PC-9 (cell line): Measurements from ENCODE around the gene PKP2.

Experiments used
- EZH2 ChIP-seq: fragments of 200-600 bp; sonication (generic); IDR thresholded peaks from 2 replicates; pipeline ENCODE4 v1.8.0; 2017; ENCODE audit warnings: antibody characterized with exemption, low read depth
- TF ChIP-seq, protein P1 (sequence below): fragments of 200-600 bp; sonication (generic); conservative IDR thresholded peaks from 2 replicates; pipeline ENCODE4 v1.6.1; 2017; ENCODE audit warnings: mixed run types, antibody characterized with exemption, mild to moderate bottlenecking, moderate library complexity

DNA sequence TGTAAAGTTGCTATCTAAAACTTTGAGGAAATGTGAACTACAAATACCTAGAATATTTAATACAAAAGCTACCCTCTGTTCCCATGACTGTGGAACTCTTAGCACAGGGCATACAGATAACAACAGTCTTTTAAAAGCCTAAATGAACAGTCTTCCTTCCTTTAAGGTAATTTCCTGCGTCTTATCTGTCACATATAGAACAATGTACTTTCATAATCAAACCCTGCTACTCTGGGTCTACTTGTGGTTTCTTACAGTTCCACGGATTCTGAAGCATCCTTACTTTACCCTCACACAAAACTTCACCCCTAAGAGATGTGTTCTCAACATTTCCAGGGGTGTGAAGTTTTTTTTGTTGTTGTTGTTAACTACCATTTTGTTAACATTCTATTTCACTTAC lies 5.1 kb downstream of the PKP2 start:
- TF ChIP-seq, protein P1, sequence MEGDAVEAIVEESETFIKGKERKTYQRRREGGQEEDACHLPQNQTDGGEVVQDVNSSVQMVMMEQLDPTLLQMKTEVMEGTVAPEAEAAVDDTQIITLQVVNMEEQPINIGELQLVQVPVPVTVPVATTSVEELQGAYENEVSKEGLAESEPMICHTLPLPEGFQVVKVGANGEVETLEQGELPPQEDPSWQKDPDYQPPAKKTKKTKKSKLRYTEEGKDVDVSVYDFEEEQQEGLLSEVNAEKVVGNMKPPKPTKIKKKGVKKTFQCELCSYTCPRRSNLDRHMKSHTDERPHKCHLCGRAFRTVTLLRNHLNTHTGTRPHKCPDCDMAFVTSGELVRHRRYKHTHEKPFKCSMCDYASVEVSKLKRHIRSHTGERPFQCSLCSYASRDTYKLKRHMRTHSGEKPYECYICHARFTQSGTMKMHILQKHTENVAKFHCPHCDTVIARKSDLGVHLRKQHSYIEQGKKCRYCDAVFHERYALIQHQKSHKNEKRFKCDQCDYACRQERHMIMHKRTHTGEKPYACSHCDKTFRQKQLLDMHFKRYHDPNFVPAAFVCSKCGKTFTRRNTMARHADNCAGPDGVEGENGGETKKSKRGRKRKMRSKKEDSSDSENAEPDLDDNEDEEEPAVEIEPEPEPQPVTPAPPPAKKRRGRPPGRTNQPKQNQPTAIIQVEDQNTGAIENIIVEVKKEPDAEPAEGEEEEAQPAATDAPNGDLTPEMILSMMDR: no peak
- TF ChIP-seq EZH2: no peak
